T-cell (primary cell): Measurements from ENCODE around the gene BID. TPM values are rescaled to one million over a fixed set of nuclear protein-coding genes. Genes with fewer than 3 reads are reported as not detected.

Source experiments
- ATAC-seq, 4 experiments: fragments of 200-7000 bp in 3 of 4; fragments of 150-1000 bp in 1 of 4; cut with Tn5 transposase; replicated peaks in 1 of 4; 1 replicate in 3 of 4; 2 replicates in 1 of 4; pipeline ENCODE4 v1.10.0; 2021; ENCODE audit warnings: moderate library complexity in 3 of 4, mild to moderate bottlenecking in 2 of 4, moderate number of reproducible peaks in 1 of 4
- CTCF ChIA-PET, 2 donors: fragments of 300-600 bp; sonication (Branson Sonifier 250); formaldehyde crosslinking; loops; one replicate each; lab custom pipeline; 2022; ENCODE audit warnings: antibody characterized with exemption in 2 of 2; lab: Charles Lee
- POLR2A ChIA-PET, 2 donors: fragments of 300-600 bp; sonication (Branson Sonifier 250); formaldehyde crosslinking; loops; one replicate each; lab custom pipeline; 2022; ENCODE audit warnings: antibody characterized with exemption in 2 of 2; lab: Charles Lee
- DNase-seq, 35 experiments: peaks; one replicate each; pipeline versions ENCODE4 v3.0.0 to v3.0.0-alpha.2; 2013 to 2023
- H3K27ac ChIP-seq: one replicate; pipeline ENCODE4 v1.5.1; 2013; ENCODE audit warnings: low read length
- H3K27me3 ChIP-seq, 2 experiments: replicated peaks in 1 of 2; 1 replicate in 1 of 2; 2 replicates in 1 of 2; pipeline versions ENCODE4 v1.6.1 to v1.7.0; 2013; ENCODE audit warnings: low read length in 1 of 2, mixed read lengths in 1 of 2; ENCODE audit not compliant: control insufficient read depth in 2 of 2, insufficient read depth in 2 of 2; ENCODE audit errors: extremely low read depth in 1 of 2
- H3K36me3 ChIP-seq, 2 donors: 1 replicate in 1 of 2; 2 replicates in 1 of 2; pipeline versions ENCODE4 v1.6.1 to v1.7.0; 2013; ENCODE audit warnings: low read length in 1 of 2; ENCODE audit not compliant: control insufficient read depth in 2 of 2, insufficient read depth in 1 of 2; ENCODE audit errors: extremely low read depth in 1 of 2
- H3K4me1 ChIP-seq, 2 experiments: 1 replicate in 1 of 2; 2 replicates in 1 of 2; pipeline versions ENCODE4 v1.6.1 to v1.7.0; 2013; ENCODE audit warnings: low read length in 2 of 2, mixed read lengths in 1 of 2; ENCODE audit not compliant: insufficient read depth in 2 of 2, control insufficient read depth in 1 of 2; ENCODE audit errors: extremely low read depth in 1 of 2
- H3K4me3 ChIP-seq, 2 donors: 1 replicate in 1 of 2; 2 replicates in 1 of 2; pipeline versions ENCODE4 v1.5.1 to v1.7.0; 2013; ENCODE audit warnings: mild to moderate bottlenecking in 2 of 2, low read length in 1 of 2, moderate library complexity in 1 of 2; ENCODE audit not compliant: control insufficient read depth in 1 of 2; ENCODE audit errors: extremely low read depth in 1 of 2
- H3K9me3 ChIP-seq: 2 replicates; pipeline ENCODE4 v1.7.0; 2013
- H3K27ac Mint-ChIP-seq, 2 donors: one replicate each; pipeline ENCODE4 v1.8.0; 2020 to 2021; ENCODE audit warnings: mild to moderate bottlenecking in 2 of 2, mixed read lengths in 2 of 2
- H3K27me3 Mint-ChIP-seq, 2 donors: one replicate each; pipeline ENCODE4 v1.8.0; 2021 to 2022; ENCODE audit warnings: mixed read lengths in 2 of 2
- H3K36me3 Mint-ChIP-seq: one replicate; pipeline ENCODE4 v1.8.0; 2021; ENCODE audit warnings: mixed read lengths
- H3K4me1 Mint-ChIP-seq, 3 donors: one replicate each; pipeline ENCODE4 v1.8.0; 2020 to 2022; ENCODE audit warnings: mixed read lengths in 3 of 3, mild to moderate bottlenecking in 1 of 3
- H3K4me3 Mint-ChIP-seq, 3 donors: one replicate each; pipeline ENCODE4 v1.8.0; 2020 to 2022; ENCODE audit warnings: mild to moderate bottlenecking in 3 of 3, mixed read lengths in 3 of 3, moderate library complexity in 3 of 3
- H3K9me3 Mint-ChIP-seq, 3 donors: one replicate each; pipeline ENCODE4 v1.8.0; 2020 to 2022; ENCODE audit warnings: mixed read lengths in 3 of 3
- WGBS: methylation state at CpG from one replicate; pipeline ENCODE4 v1.1.5; 2013; ENCODE audit warnings: missing lambda C conversion rate; ENCODE audit not compliant: insufficient coverage; 5-methylcytosine and 5-hydroxymethylcytosine counted together
- total RNA-seq, 35 experiments: library from RNA in 6 of 35; stranded (reverse) in 6 of 35; fragments of 120-200 nt in 1 of 35; gene quantifications; one replicate each; pipeline versions ENCODE4 v1.2.1 to v1.2.4 and lab custom pipeline; 2013 to 2026

Gene BID
- total RNA-seq, 5 donors from 2014 or later (not counting 1 experiment from before 2014, with no cell fraction given): 15.8 to 34.6 (median 28.5) TPM

DNA sequence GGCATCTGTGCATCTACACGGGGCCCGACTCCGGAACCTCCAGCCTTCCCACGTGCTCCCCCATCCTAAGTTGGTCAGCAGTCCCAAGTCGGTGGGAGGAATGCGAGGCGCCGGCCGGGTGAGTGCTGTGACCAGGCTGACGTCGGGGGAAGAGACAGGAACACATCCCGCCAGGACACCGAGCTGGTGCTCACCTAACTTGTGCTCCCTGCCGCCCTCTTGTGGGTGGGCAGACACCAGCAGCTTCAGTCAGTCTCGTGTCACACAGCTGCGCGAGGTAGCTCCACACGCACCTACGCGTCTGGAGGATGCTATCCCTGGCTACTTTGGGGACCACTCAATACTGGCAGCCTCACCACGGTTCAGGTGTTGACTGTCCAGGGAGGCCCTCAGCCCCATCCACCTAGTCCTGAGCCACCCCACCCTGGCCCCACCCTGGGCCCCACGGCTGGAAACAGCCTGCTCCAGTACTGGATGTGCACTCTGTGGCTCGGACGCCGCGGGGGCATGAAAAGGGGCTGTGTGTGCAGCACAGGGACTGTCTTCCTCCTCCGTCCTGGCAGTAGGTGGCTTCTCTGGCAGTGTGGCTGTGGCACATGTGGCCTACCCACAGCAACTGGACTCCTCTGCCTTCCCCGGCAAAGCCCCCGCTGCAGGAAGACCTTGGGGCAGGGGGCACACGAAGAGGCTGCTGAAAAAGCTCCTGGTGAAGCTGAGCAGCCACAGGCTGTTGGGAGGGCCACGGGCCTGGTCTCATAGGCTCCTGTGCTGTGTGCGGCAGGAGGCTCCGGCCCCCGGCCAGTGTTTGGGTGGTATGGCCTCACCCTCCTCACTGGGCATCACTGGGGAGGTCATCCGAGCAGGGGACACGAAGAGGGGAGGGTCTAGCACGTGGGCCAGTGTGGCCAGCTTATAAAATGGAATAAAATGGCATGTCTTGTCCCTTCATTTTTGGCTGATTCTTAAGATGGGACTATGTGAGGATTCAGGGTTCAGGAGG, 11.2 kb upstream of the BID start:
- no peak overlapping the region for H3K27ac Mint-ChIP-seq

DNA sequence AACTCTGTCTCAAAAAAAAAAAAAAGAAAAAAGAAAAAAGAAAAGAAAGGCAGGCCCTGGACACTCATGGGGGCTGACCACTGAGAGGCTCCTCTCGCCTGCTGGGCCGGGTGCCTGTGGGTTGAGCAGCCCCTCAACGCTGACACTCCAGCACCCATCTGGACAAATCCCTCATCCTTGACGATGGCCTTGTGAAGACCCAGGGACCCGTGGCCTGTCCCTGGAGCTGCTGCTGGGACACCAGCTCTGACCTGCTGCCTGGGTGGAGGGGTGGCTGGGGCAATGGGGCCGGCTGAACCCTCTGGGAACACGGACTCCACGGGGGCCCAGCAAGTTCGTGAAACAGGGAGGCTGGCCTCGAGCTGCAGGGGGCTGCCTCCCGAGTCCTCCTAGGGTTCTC, 10.5 kb upstream of the BID start:
- H3K4me1 Mint-ChIP-seq: peaks cover 26 to 33% (median 28%) of the 10 kb centered on the region in 3 donors
- H3K4me3 Mint-ChIP-seq: no peak overlapping the region
- Histone ChIP-seq H3K9me3 (no peaks in the 10 kb centered on the region), H3K4me3 (no peak overlapping the region), H3K27me3 (no peaks in the 10 kb centered on the region), H3K27ac (no peak overlapping the region), H3K36me3 (peaks cover 2% of the 10 kb centered on the region in 2 donors), H3K4me1 (peaks cover 2 to 54% of the 10 kb centered on the region in 2 experiments)
- H3K9me3 Mint-ChIP-seq: no peaks in the 10 kb centered on the region
- 88% methylated on average over 6 of the region's 11 CpGs for WGBS
- ChIA-PET CTCF (interaction anchor here (0.7 to 2.2 kb wide), 12 partner anchors 10 to 292 kb away, joined by 3 to 11 read pairs (median 7); no protein-coding TSS in a partner anchor), POLR2A (interaction anchor here (0.6 to 0.7 kb wide), 2 partner anchors 63 to 212 kb away, joined by 3 read pairs; no protein-coding TSS in a partner anchor)
- ATAC-seq (no peak), DNase-seq (no peak)
- H3K27me3 Mint-ChIP-seq: no peaks in the 10 kb centered on the region
- H3K27ac Mint-ChIP-seq: no peak overlapping the region
- no peaks in the 10 kb centered on the region for H3K36me3 Mint-ChIP-seq

More for the DNA sequence above, 11.2 kb upstream of the BID start:
- Histone ChIP-seq H3K4me3 (no peak overlapping the region), H3K27ac (no peak overlapping the region), H3K27me3 (no peaks in the 10 kb centered on the region), H3K4me1 (peaks cover 2 to 47% of the 10 kb centered on the region in 2 experiments), H3K9me3 (no peaks in the 10 kb centered on the region), H3K36me3 (peaks cover 2 to 4% of the 10 kb centered on the region in 2 donors)
- DNase-seq (peak; percentile 34 to 80 (median 64)), ATAC-seq (peak; percentile 40 to 60 (median 55))
- 80% methylated on average over 32 of the region's 37 CpGs for WGBS
- ChIA-PET CTCF (interaction anchor here (0.6 to 2.2 kb wide), 16 partner anchors 7 to 626 kb away, joined by 3 to 11 read pairs (median 6); partner anchors contain the start of gene HDHD5 (in 1 of the 2)), POLR2A (interaction anchor here in 1 of 2 donors (0.7 kb wide), 1 partner anchor 8 kb away, joined by 3 read pairs; no protein-coding TSS in a partner anchor)
- H3K4me3 Mint-ChIP-seq: no peak overlapping the region
- no peaks in the 10 kb centered on the region for H3K9me3 Mint-ChIP-seq
- no peaks in the 10 kb centered on the region for H3K36me3 Mint-ChIP-seq
- no peaks in the 10 kb centered on the region for H3K27me3 Mint-ChIP-seq
- H3K4me1 Mint-ChIP-seq: peaks cover 19 to 26% (median 21%) of the 10 kb centered on the region in 3 donors

DNA sequence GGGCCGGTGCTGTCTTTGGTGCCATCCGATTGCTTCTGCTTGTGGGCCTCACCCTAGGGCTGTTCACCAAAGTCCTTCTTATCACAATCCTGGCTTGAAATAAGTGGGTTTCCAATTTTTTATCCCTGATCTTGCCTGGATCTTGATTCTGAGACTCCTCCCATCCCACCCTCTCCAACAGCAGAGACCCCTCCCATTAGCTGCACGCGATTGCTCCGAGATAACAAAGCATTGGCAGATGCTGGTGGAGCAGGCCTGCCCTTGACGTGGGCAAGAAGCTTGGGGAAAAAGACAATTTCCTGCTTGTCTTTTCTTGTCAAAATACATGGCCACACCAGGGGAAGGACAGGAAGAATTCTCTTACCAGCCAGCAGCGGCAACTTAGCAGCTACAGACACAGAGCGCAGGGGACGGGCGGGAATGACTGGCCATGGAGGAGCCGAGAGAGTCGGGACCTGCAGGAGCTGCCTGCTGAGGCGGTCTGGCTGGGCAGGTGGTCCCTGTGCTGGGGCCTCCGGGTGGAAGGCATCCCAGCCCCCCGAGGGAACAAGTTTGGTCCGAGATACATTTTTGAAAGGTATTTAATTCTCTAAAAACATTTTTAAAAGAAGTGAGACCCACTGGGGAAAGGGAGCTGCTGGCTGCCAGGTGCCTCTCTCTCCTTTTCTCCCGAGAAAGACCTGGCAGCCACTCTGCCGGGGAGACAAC, 9.7 kb upstream of the BID start:
- H3K27ac Mint-ChIP-seq: no peak overlapping the region
- no peak for DNase-seq
- H3K9me3 Mint-ChIP-seq: no peaks in the 10 kb centered on the region
- 93% methylated on average over 7 of the region's 18 CpGs for WGBS
- H3K4me1 Mint-ChIP-seq: peaks cover 35 to 41% (median 36%) of the 10 kb centered on the region in 3 donors
- Histone ChIP-seq H3K36me3 (peaks cover under 1 to 2% of the 10 kb centered on the region in 2 donors), H3K4me3 (no peak overlapping the region), H3K27ac (no peak overlapping the region), H3K27me3 (no peaks in the 10 kb centered on the region), H3K9me3 (no peaks in the 10 kb centered on the region), H3K4me1 (peaks cover 2 to 62% of the 10 kb centered on the region in 2 experiments)
- ChIA-PET POLR2A (interaction anchor here in 1 of 2 donors (0.6 kb wide), 1 partner anchor 41 kb away, joined by 3 read pairs; no protein-coding TSS in a partner anchor), CTCF (interaction anchor here (0.7 to 1.3 kb wide), 3 partner anchors 9 to 40 kb away, joined by 3 to 5 read pairs (median 3); no protein-coding TSS in a partner anchor)
- no peaks in the 10 kb centered on the region for H3K27me3 Mint-ChIP-seq
- H3K4me3 Mint-ChIP-seq: no peak overlapping the region
- no peak for ATAC-seq
- H3K36me3 Mint-ChIP-seq: no peaks in the 10 kb centered on the region

DNA sequence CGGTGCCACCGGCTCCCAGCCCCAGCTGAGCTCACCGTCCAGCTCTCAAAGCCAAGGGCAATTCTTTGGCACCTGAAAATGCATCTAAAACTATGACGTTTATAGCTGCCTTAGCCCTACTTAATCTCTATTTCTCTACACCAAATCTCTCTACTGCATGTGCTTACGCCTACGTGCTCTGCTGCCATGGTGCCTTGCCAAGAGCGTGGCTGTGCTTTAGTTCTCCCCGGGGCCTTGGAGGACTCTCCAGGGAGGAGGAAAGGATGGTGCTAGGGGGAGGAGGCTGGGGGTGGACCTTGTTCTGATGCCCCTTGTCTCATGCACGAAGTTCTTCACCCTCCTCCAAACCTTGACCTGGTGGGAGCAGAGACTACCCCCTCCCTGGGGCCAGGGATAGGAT, 9.0 kb upstream of the BID start:
- Mint-ChIP-seq H3K4me3 (no peak overlapping the region), H3K9me3 (no peaks in the 10 kb centered on the region), H3K4me1 (peaks cover 39 to 47% (median 42%) of the 10 kb centered on the region in 3 donors), H3K27ac (no peak overlapping the region), H3K27me3 (no peaks in the 10 kb centered on the region), H3K36me3 (no peaks in the 10 kb centered on the region)
- no peak overlapping the region for H3K27ac ChIP-seq
- no peak for DNase-seq
- peaks cover 2 to 66% of the 10 kb centered on the region in 2 experiments for H3K4me1 ChIP-seq
- peaks cover 0 to 2% of the 10 kb centered on the region in 2 donors for H3K36me3 ChIP-seq
- no peaks in the 10 kb centered on the region for H3K9me3 ChIP-seq
- no peak for ATAC-seq
- 85% methylated on average over 4 of the region's 9 CpGs for WGBS
- H3K4me3 ChIP-seq: no peak overlapping the region
- no peaks in the 10 kb centered on the region for H3K27me3 ChIP-seq
- CTCF ChIA-PET: interaction anchor here in 1 of 2 donors (1.1 kb wide), 1 partner anchor 39 kb away, joined by 5 read pairs; no protein-coding TSS in a partner anchor
- POLR2A ChIA-PET: no interaction called here

DNA sequence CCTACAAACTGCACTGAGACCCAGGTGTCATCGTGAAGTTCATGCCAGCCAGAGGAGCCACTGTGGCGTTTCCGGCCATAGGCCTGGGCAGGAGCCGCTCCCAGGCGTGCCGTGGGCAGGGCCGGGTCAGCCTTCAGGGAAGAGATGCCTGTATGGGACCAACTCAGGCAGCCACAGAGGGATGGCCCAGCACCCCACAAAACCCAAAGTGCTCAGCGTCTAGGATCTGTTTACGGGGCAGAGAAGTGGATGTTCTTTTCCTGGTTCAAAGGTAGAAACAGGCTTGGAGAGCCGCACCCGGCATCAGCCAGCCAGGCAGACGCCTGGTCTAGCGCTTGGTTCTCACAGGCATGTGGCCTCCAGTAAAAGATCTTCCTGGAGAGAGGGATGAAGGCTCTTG, 8.4 kb upstream of the BID start:
- Histone ChIP-seq H3K27me3 (no peaks in the 10 kb centered on the region), H3K4me1 (peaks cover 2 to 70% of the 10 kb centered on the region in 2 experiments), H3K27ac (no peak overlapping the region), H3K9me3 (no peaks in the 10 kb centered on the region), H3K4me3 (no peak overlapping the region), H3K36me3 (peaks cover 0 to 2% of the 10 kb centered on the region in 2 donors)
- H3K36me3 Mint-ChIP-seq: no peaks in the 10 kb centered on the region
- no peak overlapping the region for H3K4me3 Mint-ChIP-seq
- H3K27ac Mint-ChIP-seq: peak overlapping the region; percentile 34 to 54
- CTCF ChIA-PET: interaction anchor here in 1 of 2 donors (1.1 kb wide), 1 partner anchor 39 kb away, joined by 5 read pairs; no protein-coding TSS in a partner anchor
- H3K9me3 Mint-ChIP-seq: no peaks in the 10 kb centered on the region
- H3K4me1 Mint-ChIP-seq: peaks cover 45 to 54% (median 48%) of the 10 kb centered on the region in 3 donors
- DNase-seq: no peak
- ATAC-seq: no peak
- POLR2A ChIA-PET: no interaction called here
- H3K27me3 Mint-ChIP-seq: no peaks in the 10 kb centered on the region
- 94% methylated on average over 11 of the region's 13 CpGs for WGBS
